Liver (tissue), 3 donors: ENCODE measurements around the gene ATP10D.

ENCODE experiments used
- EGR1 ChIP-seq, 2 donors: IDR thresholded peaks; 2 replicates each; pipeline ENCODE4 v1.6.1; 2016 to 2018; ENCODE audit warnings: antibody characterized with exemption in 2 of 2, low read depth in 2 of 2
- FOXA1 ChIP-seq: IDR thresholded peaks from 2 replicates; pipeline ENCODE4 v1.6.1; 2016; ENCODE audit warnings: antibody characterized with exemption
- GABPA ChIP-seq, 2 donors: IDR thresholded peaks in 1 of 2; conservative IDR thresholded peaks in 1 of 2; 2 replicates each; pipeline ENCODE4 v1.6.1; 2016; ENCODE audit warnings: antibody characterized with exemption in 2 of 2, mild to moderate bottlenecking in 1 of 2, moderate library complexity in 1 of 2
- JUND ChIP-seq, 2 donors: IDR thresholded peaks; 2 replicates each; pipeline ENCODE4 v1.6.1; 2016; ENCODE audit warnings: antibody characterized with exemption in 2 of 2
- MAX ChIP-seq: IDR thresholded peaks from 2 replicates; pipeline ENCODE4 v1.6.1; 2016; ENCODE audit warnings: antibody characterized with exemption
- RAD21 ChIP-seq, 2 donors: IDR thresholded peaks; 2 replicates each; pipeline ENCODE4 v1.6.1; 2016; ENCODE audit warnings: antibody characterized with exemption in 2 of 2, mild to moderate bottlenecking in 2 of 2
- REST ChIP-seq: IDR thresholded peaks from 2 replicates; pipeline ENCODE4 v1.6.1; 2016; ENCODE audit warnings: antibody characterized with exemption, mild to moderate bottlenecking
- SP1 ChIP-seq: IDR thresholded peaks from 2 replicates; pipeline ENCODE4 v1.6.1; 2018; ENCODE audit warnings: antibody characterized with exemption, mild to moderate bottlenecking
- TAF1 ChIP-seq: conservative IDR thresholded peaks from 2 replicates; pipeline ENCODE4 v1.6.1; 2016; ENCODE audit warnings: antibody characterized with exemption, mild to moderate bottlenecking
- YY1 ChIP-seq: IDR thresholded peaks from 2 replicates; pipeline ENCODE4 v1.6.1; 2016; ENCODE audit warnings: antibody characterized with exemption, mild to moderate bottlenecking
- TF ChIP-seq, protein P1 (sequence below): fragments of 150-350 bp; IDR thresholded peaks from 2 replicates; pipeline ENCODE4 v1.5.1; 2017; ENCODE audit warnings: improper control_type of control experiment, low read depth, low read length; ENCODE audit not compliant: missing input control
- TF ChIP-seq, protein P2 (sequence below): IDR thresholded peaks from 2 replicates; pipeline ENCODE4 v1.6.1; 2016; ENCODE audit warnings: antibody characterized with exemption
- donor health status: healthy.
- donor health status: healthy.

- TF ChIP-seq REST (no peak), GABPA (IDR thresholded peaks at IDR 0.05 in 1 of 2, conservative IDR thresholded peaks at IDR 0.05 in 1 of 2) (no peak), MAX (no peak), FOXA1 (no peak), JUND (IDR thresholded peaks at IDR 0.05) (no peak), RAD21 (IDR thresholded peaks at IDR 0.05) (no peak), TAF1 (no peak), EGR1 (IDR thresholded peaks at IDR 0.05; ENCODE audit: low read depth in 2 of 2) (no peak), SP1 (no peak), YY1 (no peak)
- TF ChIP-seq, protein P1, sequence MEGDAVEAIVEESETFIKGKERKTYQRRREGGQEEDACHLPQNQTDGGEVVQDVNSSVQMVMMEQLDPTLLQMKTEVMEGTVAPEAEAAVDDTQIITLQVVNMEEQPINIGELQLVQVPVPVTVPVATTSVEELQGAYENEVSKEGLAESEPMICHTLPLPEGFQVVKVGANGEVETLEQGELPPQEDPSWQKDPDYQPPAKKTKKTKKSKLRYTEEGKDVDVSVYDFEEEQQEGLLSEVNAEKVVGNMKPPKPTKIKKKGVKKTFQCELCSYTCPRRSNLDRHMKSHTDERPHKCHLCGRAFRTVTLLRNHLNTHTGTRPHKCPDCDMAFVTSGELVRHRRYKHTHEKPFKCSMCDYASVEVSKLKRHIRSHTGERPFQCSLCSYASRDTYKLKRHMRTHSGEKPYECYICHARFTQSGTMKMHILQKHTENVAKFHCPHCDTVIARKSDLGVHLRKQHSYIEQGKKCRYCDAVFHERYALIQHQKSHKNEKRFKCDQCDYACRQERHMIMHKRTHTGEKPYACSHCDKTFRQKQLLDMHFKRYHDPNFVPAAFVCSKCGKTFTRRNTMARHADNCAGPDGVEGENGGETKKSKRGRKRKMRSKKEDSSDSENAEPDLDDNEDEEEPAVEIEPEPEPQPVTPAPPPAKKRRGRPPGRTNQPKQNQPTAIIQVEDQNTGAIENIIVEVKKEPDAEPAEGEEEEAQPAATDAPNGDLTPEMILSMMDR, result no peak
- TF ChIP-seq, protein P2, sequence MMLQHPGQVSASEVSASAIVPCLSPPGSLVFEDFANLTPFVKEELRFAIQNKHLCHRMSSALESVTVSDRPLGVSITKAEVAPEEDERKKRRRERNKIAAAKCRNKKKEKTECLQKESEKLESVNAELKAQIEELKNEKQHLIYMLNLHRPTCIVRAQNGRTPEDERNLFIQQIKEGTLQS, result no peak
Measured at GRCh38 chr4:47451657-47452056, 33.4 kb upstream of the ATP10D start.
